Myometrial cell (primary cell): ENCODE data around the gene KIN. TPM values are rescaled to one million over a fixed set of nuclear protein-coding genes. Genes with fewer than 3 reads are reported as not detected.

ENCODE experiments used
- total RNA-seq: library from RNA; depleted of rRNA; stranded (reverse); fragments of >200 nt; gene quantifications from 2 replicates; pipeline ENCODE4 v1.2.3, GENCODE V29; 2015

The KIN gene, protein sequence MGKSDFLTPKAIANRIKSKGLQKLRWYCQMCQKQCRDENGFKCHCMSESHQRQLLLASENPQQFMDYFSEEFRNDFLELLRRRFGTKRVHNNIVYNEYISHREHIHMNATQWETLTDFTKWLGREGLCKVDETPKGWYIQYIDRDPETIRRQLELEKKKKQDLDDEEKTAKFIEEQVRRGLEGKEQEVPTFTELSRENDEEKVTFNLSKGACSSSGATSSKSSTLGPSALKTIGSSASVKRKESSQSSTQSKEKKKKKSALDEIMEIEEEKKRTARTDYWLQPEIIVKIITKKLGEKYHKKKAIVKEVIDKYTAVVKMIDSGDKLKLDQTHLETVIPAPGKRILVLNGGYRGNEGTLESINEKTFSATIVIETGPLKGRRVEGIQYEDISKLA
- 4.6 and 8.2 TPM in 2 replicates for total RNA-seq

DNA sequence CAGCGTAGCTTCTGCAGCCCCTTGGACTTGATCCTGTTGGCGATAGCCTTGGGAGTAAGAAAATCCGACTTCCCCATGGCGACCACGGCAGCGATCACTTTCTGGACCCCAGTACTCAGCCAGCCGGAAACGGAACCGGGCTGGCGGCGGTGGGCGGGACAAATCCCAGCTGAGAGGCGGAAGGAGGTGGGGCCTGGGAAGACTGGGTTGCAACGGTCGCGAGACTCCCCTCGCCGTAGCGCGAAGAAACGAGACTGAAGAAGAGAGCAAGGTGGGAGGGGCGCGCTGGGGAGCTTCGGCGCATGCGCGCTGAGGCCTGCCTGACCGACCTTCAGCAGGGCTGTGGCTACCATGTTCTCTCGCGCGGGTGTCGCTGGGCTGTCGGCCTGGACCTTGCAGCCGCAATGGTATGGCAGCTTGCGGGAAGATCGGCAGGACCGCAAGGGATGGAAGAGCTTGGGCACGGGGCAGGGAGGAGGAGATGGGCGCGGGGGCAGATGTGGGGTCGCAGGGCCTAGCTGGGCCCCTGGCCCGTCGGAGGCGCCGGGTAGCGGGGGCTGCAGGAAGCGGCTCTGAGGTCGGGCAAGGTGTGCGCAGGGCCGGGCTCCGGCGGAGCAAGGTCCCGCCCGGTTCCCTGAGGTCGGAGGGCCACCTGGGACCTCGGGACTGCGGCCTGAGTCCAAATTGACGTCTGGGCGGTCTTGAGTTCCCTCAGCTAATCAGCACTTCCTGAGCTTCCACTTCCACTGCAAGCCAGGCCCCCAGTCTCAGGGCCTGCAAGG, at the start of gene KIN, which contains the start of gene ATP5F1C:
Gene KIN (minus strand): TSS at position 137 of the 782 bp plus-strand sequence. CDS start 60 bp downstream, at position 77.
Gene ATP5F1C (plus strand): TSS at position 321 of the 782 bp plus-strand sequence. CDS start 31 bp downstream, at position 352.

DNA sequence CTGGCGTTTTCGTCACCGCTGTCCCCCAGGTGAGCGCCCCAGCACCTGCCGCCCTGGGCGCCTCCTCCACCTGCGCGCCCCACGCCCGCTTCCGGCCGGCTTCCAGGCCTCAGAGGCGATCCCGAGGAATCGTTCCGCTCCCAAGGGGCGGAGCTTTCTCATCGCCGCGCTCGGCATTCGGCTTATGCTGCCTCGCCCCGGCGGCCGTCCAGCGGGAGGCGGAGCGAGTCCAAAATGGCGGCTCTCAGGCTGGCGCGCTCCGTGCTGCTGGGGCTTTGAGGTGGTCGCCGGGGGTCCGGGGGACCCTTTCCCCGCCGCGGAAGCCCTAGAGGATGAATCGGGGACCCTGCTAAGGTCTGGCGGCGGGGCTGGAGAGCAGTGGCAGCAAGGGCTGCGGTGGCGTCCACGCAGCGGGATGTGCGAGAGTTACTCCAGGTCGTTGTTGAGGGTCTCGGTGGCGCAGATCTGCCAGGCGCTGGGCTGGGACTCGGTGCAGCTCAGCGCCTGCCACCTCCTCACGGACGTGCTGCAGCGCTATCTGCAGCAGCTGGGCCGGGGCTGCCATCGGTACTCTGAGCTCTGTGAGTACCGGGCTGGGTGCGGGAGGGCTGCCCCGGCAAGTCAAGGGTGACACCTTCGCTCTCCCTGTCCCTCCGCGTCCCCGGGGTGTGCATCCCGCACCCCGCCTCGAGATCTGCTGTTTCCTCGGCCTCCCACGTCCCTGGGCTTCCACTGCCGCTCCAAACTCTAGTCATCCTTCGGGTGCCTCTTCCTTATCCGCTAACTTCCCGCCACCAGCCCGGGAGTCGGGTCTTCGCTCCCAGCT, 30.7 kb upstream of the KIN start, which contains the start of gene TAF3:
Gene TAF3 (plus strand): TSS at position 211 of the 826 bp plus-strand sequence. CDS start 205 bp downstream, at position 416.

DNA sequence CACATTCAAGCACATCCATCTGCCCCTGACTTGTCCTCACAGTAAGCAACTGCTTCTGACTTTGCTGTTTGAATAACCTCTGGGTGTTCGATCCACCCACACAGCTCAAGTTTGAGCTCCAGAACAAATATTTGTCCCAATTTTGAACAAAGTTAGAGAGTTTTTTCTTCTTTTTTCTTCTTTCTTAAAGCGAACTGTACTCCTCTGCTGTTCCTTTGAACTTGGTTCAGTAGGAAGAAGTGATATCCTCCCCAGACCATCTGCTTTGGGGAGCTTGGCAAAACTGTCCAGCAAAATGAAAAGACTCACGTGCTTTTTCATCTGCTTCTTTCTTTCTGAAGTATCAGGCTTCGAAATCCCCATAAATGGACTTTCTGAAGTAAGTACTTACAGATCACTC, 84.7 kb downstream of the KIN start, which contains the start of gene ITIH2:
Gene ITIH2 (plus strand): TSS at position 177 of the 400 bp plus-strand sequence. CDS start 119 bp downstream, at position 296.

Other genes starting within 250 kb of the KIN start
- gene ITIH5, start 121.0 kb downstream of the KIN start, total RNA-seq, result not detected in 2 replicates
- not detected in 2 replicates for gene ITIH2, start 84.7 kb downstream of the KIN start, total RNA-seq
- 396 and 416 TPM in 2 replicates for gene ATP5F1C, start 184 bp upstream of the KIN start, total RNA-seq
- 1.7 and 2.1 TPM in 2 replicates for gene TAF3, start 30.5 kb upstream of the KIN start, total RNA-seq